A673 (cell line): ENCODE measurements around the gene TAF3.

Source experiments
- EZH2 ChIP-seq: fragments of 200-600 bp; sonication (generic); IDR thresholded peaks from 2 replicates; pipeline ENCODE4 v1.6.1; 2017; ENCODE audit warnings: borderline replicate concordance, low read depth, mild to moderate bottlenecking, mixed read lengths, antibody characterized with exemption, low read length; ENCODE audit not compliant: poor library complexity, severe bottlenecking
- TF ChIP-seq, protein P1 (sequence below): fragments of 300-800, 200-600 bp; sonication (generic); conservative IDR thresholded peaks from 2 replicates; pipeline ENCODE4 v1.5.1; 2017; ENCODE audit warnings: low read depth, mild to moderate bottlenecking, antibody characterized with exemption, low read length, moderate library complexity, mixed read lengths

DNA sequence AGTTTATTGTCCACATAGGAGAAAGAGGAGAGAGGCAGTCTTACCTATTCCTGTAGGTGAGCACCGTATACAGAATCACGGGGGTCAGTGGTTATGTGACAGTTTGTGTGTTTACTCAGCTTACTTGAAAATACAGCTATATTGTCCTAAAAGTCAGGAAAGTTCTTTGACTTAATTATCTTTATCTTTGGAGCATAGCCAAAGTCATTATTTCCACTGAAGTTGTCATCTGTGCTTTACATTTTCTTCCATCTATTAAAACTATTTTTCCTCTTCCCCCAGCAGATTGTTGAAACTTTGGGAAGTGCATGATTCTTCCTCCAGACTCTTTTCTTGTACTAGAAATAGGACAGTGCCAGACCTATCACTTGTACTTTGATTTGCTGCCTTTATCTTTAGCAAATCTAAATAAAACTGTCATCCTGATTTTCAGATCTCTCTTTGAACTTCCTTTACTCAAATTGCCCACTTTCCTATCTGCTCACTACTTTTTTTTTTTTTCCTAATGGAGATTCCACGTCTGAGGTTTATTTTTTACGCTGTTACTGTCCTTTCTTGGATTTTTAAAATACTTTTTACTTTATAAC lies 58.3 kb downstream of the TAF3 start:
- TF ChIP-seq, protein P1, sequence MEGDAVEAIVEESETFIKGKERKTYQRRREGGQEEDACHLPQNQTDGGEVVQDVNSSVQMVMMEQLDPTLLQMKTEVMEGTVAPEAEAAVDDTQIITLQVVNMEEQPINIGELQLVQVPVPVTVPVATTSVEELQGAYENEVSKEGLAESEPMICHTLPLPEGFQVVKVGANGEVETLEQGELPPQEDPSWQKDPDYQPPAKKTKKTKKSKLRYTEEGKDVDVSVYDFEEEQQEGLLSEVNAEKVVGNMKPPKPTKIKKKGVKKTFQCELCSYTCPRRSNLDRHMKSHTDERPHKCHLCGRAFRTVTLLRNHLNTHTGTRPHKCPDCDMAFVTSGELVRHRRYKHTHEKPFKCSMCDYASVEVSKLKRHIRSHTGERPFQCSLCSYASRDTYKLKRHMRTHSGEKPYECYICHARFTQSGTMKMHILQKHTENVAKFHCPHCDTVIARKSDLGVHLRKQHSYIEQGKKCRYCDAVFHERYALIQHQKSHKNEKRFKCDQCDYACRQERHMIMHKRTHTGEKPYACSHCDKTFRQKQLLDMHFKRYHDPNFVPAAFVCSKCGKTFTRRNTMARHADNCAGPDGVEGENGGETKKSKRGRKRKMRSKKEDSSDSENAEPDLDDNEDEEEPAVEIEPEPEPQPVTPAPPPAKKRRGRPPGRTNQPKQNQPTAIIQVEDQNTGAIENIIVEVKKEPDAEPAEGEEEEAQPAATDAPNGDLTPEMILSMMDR = no peak
- TF ChIP-seq EZH2 = no peak
